Ovary (tissue), 9 donors: ENCODE results near the gene PTPN7. TPM values are rescaled to one million over a fixed set of nuclear protein-coding genes. Genes with fewer than 3 reads are reported as not detected.

ENCODE experiments used
- DNase-seq, 5 donors: peaks; one replicate each; pipeline ENCODE4 v3.0.0-alpha.2; 2019 to 2020
- H3K27ac ChIP-seq, 2 donors: fragments of 200-600 bp; one replicate each; pipeline versions ENCODE4 v1.5.1 to v1.8.0; 2019 to 2022
- H3K27me3 ChIP-seq: fragments of 200-600 bp; one replicate; pipeline ENCODE4 v1.8.0; 2022
- H3K36me3 ChIP-seq: fragments of 200-600 bp; sonication (generic); one replicate; pipeline ENCODE4 v1.5.1; 2019
- H3K4me1 ChIP-seq: one replicate; pipeline ENCODE4 v1.8.1; 2013; ENCODE audit warnings: mild to moderate bottlenecking, moderate library complexity; ENCODE audit not compliant: insufficient read depth
- H3K4me3 ChIP-seq: fragments of 200-600 bp; sonication (generic); one replicate; pipeline ENCODE4 v1.5.1; 2017
- H3K9me3 ChIP-seq, 2 donors: fragments of 200-600 bp in 1 of 2; sonication (generic) in 1 of 2; one replicate each; pipeline versions ENCODE4 v1.5.1 to v1.8.1; 2013 to 2019; ENCODE audit warnings: mild to moderate bottlenecking in 1 of 2, moderate library complexity in 1 of 2
- EP300 ChIP-seq: sonication (generic); formaldehyde crosslinking; IDR thresholded peaks from one replicate; pipeline ENCODE4 v1.6.1; 2017; ENCODE audit warnings: antibody characterized with exemption
- POLR2A ChIP-seq: fragments of 450-650 bp; IDR thresholded peaks from one replicate; pipeline ENCODE4 v1.6.1; 2017; ENCODE audit warnings: antibody characterized with exemption, mild to moderate bottlenecking, moderate library complexity
- WGBS, 3 donors: extraction: QIAGEN DNeasy Blood & Tissue Kit in 1 of 3; methylation state at CpG; one replicate each; pipeline versions ENCODE4 v1.1.5 to v1.1.7; 2013 to 2017; 5-methylcytosine and 5-hydroxymethylcytosine counted together
- intact Hi-C, 4 donors: fragments of 100-400 bp; cut with DNase I; formaldehyde crosslinking; loops; one replicate each; pipeline versions ENCODE4 v1.11.0 to v1.15.1; 2022 to 2023
- polyA plus RNA-seq, 2 donors: library from polyadenylated mRNA; stranded (reverse); fragments of 200-250 nt in 1 of 2; fragments of 350-450 nt in 1 of 2; fragmentation: Illumina TruSeq in 1 of 2; extraction: RNeasy Lipid Tissue Mini Kit (QIAGEN cat#74804) in 1 of 2; gene quantifications; one replicate each; pipeline ENCODE4 v1.2.3, GENCODE V29; 2013 to 2014
- total RNA-seq, 7 donors: library from RNA; depleted of rRNA in 2 of 7; stranded (reverse); fragments of >200 nt in 2 of 7; fragmentation: NEBNext Ultra II Directional in 3 of 7; extraction: Animal tissue kit (Norgen Biotek cat#: 25700) in 3 of 7; gene quantifications; one replicate each; pipeline versions ENCODE4 v1.1.0 to v1.2.4, GENCODE V29; 2016 to 2023
- TF ChIP-seq, protein P1 (sequence below), 3 donors: fragments of 450-650 bp in 2 of 3; fragments of 200-600 bp in 1 of 3; IDR thresholded peaks; one replicate each; pipeline versions ENCODE4 v1.5.1 to v1.8.0; 2016 to 2022; ENCODE audit warnings: antibody characterized with exemption in 3 of 3, mild to moderate bottlenecking in 1 of 3
- donor health status: DM: no; HTN: no; CAD: no; lungs with moderate emphysema.
- donor health status: DM: no; HTN: no; CAD: no.
- donor health status: Bipolar disorder and iron deficiency.
- donor health status: DM: yes; HTN: yes; CAD: no.
- donor health status: DM: no; HTN: no; CAD: no.
- donor health status: DM: yes; HTN: yes; CAD: no.

PTPN7 gene
- total and polyA plus RNA-seq, 9 donors: 0.58 to 15.4 (median 1.7) TPM

DNA sequence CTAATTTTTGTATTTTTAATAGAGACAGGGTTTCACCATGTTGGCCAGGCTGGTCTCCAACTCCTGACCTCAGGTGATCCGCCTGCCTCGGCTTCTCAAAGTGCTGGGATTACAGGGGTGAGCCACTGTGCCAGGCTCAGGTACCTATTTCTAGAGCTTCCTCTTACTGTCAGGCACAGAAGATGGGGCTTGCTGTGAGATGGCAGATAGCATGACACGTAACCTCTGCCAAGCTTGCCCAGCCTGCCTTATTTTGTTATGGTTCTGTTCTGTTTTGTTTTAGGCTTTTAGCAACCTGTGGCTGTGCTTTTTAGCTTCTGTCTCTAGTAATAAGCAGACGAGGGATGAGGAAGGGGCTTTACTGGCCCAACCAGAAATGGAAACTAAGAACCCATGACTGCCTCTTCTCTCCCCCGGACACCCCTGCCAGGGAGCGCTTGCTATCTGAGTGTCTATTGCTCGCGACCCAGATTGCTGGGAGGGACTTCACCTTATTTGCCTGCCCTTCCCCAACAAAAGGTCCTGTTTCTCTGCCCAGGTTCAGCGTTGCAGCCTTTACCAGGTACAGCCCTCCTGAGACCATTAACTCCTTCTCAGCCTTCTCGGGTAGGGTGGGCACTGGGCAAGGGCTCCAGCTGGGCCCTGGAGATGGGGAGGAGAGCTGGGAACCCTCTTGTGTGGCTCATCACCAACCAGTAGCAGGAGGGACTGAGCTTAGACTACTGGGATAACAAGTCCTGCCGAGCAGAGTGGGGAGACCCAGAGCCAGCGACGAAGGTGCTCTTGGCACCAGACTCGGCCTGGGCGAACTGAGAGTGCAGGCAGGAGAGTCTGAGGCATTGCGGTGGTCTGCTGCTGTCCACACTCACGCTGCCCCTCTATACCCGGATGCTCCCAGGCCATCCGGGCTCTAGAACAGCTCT is 19.7 kb upstream of the PTPN7 start:
- intact Hi-C loops: loop anchor here in 2 of 4 donors (10.0 kb wide), 2 partner anchors 135 to 535 kb away; partner anchors contain the start of gene SYT2 (in 1 of the 2)
- no peaks in the 10 kb centered on the region for H3K9me3 ChIP-seq
- no peak for DNase-seq
- no peaks in the 10 kb centered on the region for H3K4me1 ChIP-seq
- H3K27ac ChIP-seq: no peak overlapping the region
- no peaks in the 10 kb centered on the region for H3K36me3 ChIP-seq
- TF ChIP-seq, protein P1, sequence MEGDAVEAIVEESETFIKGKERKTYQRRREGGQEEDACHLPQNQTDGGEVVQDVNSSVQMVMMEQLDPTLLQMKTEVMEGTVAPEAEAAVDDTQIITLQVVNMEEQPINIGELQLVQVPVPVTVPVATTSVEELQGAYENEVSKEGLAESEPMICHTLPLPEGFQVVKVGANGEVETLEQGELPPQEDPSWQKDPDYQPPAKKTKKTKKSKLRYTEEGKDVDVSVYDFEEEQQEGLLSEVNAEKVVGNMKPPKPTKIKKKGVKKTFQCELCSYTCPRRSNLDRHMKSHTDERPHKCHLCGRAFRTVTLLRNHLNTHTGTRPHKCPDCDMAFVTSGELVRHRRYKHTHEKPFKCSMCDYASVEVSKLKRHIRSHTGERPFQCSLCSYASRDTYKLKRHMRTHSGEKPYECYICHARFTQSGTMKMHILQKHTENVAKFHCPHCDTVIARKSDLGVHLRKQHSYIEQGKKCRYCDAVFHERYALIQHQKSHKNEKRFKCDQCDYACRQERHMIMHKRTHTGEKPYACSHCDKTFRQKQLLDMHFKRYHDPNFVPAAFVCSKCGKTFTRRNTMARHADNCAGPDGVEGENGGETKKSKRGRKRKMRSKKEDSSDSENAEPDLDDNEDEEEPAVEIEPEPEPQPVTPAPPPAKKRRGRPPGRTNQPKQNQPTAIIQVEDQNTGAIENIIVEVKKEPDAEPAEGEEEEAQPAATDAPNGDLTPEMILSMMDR (IDR thresholded peaks at IDR 0.05): no peak
- TF ChIP-seq EP300 (no peak), POLR2A (no peak)
- no peak overlapping the region for H3K4me3 ChIP-seq
- 59 to 64% (median 63%) methylated on average over 19 of the region's 19 CpGs for WGBS, 3 donors
- H3K27me3 ChIP-seq: no peaks in the 10 kb centered on the region

DNA sequence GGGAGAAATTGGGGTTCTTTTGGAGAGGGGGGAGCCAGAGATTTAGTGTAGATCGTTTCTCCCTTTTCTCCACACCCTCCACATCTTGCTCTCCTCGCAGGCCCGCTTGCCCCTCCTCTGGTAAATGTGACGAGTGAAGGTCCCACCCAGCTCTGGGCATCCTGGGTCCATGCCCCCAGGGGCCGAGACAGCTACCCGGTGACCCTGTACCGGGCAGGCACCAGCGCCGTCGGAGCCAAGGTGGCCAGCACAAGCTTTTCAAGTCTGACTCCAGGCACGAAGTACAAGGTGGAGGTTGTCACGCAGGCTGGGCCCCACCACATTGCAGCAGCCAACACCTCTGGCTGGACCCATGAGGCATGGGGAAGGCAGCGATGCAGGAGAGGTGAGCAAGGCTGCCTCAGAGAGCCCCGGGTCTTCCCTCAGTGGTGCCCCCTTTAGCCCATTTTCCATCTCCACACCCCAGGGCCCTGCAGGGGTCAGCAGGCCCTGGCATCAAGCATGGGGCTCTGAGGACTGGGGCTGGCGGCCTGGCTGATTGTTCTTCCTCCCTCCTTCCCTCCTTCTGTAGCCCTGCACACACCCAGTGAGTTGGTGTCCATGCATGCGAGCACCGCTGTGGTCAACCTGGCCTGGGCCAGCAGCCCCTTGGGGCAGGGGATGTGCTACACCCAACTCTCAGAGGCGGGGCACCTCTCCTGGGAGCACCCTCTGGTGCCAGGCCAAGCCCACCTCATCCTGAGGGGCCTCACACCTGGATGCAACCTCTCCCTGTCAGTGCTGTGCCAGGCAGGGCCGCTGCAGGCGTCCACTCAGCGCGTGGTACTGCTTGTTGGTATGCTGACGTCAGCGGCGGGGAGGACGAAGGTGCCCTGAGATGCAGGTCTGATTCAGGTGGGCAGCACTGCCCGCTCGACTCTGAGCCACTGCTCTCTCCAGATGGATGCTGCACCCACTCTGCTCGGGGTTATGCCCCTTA is 16.8 kb upstream of the PTPN7 start:
- H3K4me1 ChIP-seq: no peaks in the 10 kb centered on the region
- H3K4me3 ChIP-seq: no peak overlapping the region
- TF ChIP-seq POLR2A (no peak), EP300 (no peak)
- TF ChIP-seq, protein P1 (IDR thresholded peaks at IDR 0.05): no peak
- no peak overlapping the region for H3K27ac ChIP-seq
- DNase-seq: no peak
- H3K36me3 ChIP-seq: no peaks in the 10 kb centered on the region
- WGBS, 3 donors: 85 to 89% (median 88%) methylated on average over 27 to 29 of the region's 29 CpGs
- intact Hi-C loops: no loop called here
- H3K27me3 ChIP-seq: no peaks in the 10 kb centered on the region
- no peaks in the 10 kb centered on the region for H3K9me3 ChIP-seq

DNA sequence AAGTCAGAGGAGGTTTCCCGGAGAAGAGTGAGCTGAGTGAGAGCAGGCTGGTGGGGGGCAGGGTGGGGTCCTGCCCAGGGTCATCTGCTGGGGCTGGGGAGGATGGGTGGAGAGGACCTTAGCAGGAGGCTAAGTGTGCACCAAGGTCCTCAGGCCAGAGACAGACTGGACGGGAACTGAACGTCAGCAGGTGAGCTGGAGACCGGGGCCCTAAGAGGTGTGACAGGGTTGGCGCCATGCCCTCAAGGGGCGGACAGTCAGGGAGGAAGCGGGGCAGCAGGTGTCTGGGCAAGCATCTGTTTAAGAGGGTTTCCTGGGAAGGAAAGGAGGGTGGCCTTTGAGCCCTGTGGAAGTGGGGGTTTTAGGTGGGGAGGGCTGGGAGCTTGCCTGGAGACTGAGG is 13.6 kb upstream of the PTPN7 start:
- 75 to 80% (median 79%) methylated on average over 7 of the region's 7 CpGs for WGBS, 3 donors
- intact Hi-C loops: no loop called here
- Histone ChIP-seq H3K27ac (no peak overlapping the region), H3K9me3 (no peaks in the 10 kb centered on the region), H3K4me3 (no peak overlapping the region), H3K4me1 (peaks cover 4% of the 10 kb centered on the region), H3K36me3 (no peaks in the 10 kb centered on the region), H3K27me3 (no peaks in the 10 kb centered on the region)
- DNase-seq: no peak
- TF ChIP-seq, protein P1 (IDR thresholded peaks at IDR 0.05): no peak
- TF ChIP-seq POLR2A (no peak), EP300 (no peak)

DNA sequence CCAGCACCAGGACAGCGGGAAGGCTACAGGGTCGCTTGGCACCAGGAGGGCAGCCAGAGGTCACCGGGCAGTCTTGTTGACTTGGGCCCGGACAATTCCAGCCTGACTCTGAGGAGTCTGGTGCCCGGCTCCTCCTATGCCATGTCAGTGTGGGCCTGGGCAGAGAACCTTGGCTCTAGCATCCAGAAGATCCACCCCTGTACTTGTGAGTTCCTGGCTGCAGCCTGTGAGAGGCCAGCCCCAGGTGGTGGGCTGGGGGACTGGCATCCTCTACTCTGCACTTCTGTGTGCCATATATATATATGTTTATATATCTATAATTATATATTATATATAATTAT is 11.6 kb upstream of the PTPN7 start:
- intact Hi-C loops: no loop called here
- Histone ChIP-seq H3K27ac (no peak overlapping the region), H3K36me3 (no peaks in the 10 kb centered on the region), H3K4me3 (no peak overlapping the region), H3K4me1 (peaks cover 15% of the 10 kb centered on the region), H3K9me3 (no peaks in the 10 kb centered on the region), H3K27me3 (no peaks in the 10 kb centered on the region)
- TF ChIP-seq POLR2A (no peak), EP300 (no peak)
- TF ChIP-seq, protein P1 (IDR thresholded peaks at IDR 0.05): no peak
- 92 to 95% (median 95%) methylated on average over 5 of the region's 5 CpGs for WGBS, 3 donors
- no peak for DNase-seq
